Fibroblast of lung (primary cell): ENCODE measurements around the gene VWA3B. TPM values are rescaled to one million over a fixed set of nuclear protein-coding genes. Genes with fewer than 3 reads are reported as not detected.

Source experiments
- DNase-seq, 2 donors: peaks; one replicate each; pipeline versions ENCODE4 v3.0.0 to v3.0.0-alpha.2; 2010; ENCODE audit warnings: low read depth in 2 of 2
- H2AFZ ChIP-seq: 2 replicates; pipeline ENCODE4 v1.5.1; 2012; ENCODE audit warnings: low read length, control low read depth, inconsistent platforms
- H3K27ac ChIP-seq: 2 replicates; pipeline ENCODE4 v1.5.1; 2011; ENCODE audit warnings: low read length, control low read depth; ENCODE audit not compliant: insufficient read depth
- H3K27me3 ChIP-seq: 2 replicates; pipeline ENCODE4 v1.5.1; 2011; ENCODE audit warnings: mild to moderate bottlenecking, low read length; ENCODE audit not compliant: control insufficient read depth, insufficient read depth
- H3K36me3 ChIP-seq: 2 replicates; pipeline ENCODE4 v1.5.1; 2011; ENCODE audit warnings: low read length; ENCODE audit not compliant: control insufficient read depth, insufficient read depth
- H3K4me1 ChIP-seq: 2 replicates; pipeline ENCODE4 v1.5.1; 2011; ENCODE audit warnings: low read length; ENCODE audit not compliant: control insufficient read depth, insufficient read depth; ENCODE audit errors: extremely low read depth
- H3K4me2 ChIP-seq: 2 replicates; pipeline ENCODE4 v1.5.1; 2011; ENCODE audit warnings: low read length, control low read depth; ENCODE audit not compliant: insufficient read depth; ENCODE audit errors: extremely low read depth
- H3K4me3 ChIP-seq, 4 experiments: fragments of 200-600 bp in 1 of 4; sonication (generic) in 1 of 4; replicated peaks in 1 of 4; 2 replicates each; pipeline ENCODE4 v1.5.1; 2011 to 2016; ENCODE audit warnings: low read length in 4 of 4, low read depth in 3 of 4, mild to moderate bottlenecking in 3 of 4, control low read depth in 2 of 4, inconsistent platforms in 1 of 4, mixed read lengths in 1 of 4; ENCODE audit not compliant: insufficient read depth in 1 of 4; ENCODE audit errors: control extremely low read depth in 1 of 4
- H3K79me2 ChIP-seq: 2 replicates; pipeline ENCODE4 v1.5.1; 2012; ENCODE audit warnings: mild to moderate bottlenecking, low read length, inconsistent platforms; ENCODE audit not compliant: control insufficient read depth, insufficient read depth
- H3K9ac ChIP-seq: 2 replicates; pipeline ENCODE4 v1.5.1; 2011; ENCODE audit warnings: mild to moderate bottlenecking, low read length, control low read depth; ENCODE audit not compliant: insufficient read depth
- H3K9me3 ChIP-seq: 2 replicates; pipeline ENCODE4 v1.5.1; 2012; ENCODE audit warnings: low read depth, low read length; ENCODE audit not compliant: control insufficient read depth, insufficient read depth
- H4K20me1 ChIP-seq: 2 replicates; pipeline ENCODE4 v1.5.1; 2011; ENCODE audit warnings: low read length; ENCODE audit not compliant: control insufficient read depth, insufficient read depth; ENCODE audit errors: extremely low read depth
- CTCF ChIP-seq, 2 donors: IDR thresholded peaks in 1 of 2; conservative IDR thresholded peaks in 1 of 2; 1 replicate in 1 of 2; 2 replicates in 1 of 2; pipeline ENCODE4 v1.5.1; 2011 to 2012; ENCODE audit warnings: low read length in 2 of 2, control low read depth in 1 of 2, inconsistent platforms in 1 of 2, low read depth in 1 of 2, mild to moderate bottlenecking in 1 of 2
- EZH2 ChIP-seq: IDR thresholded peaks from 2 replicates; pipeline ENCODE4 v1.5.1; 2012; ENCODE audit warnings: low read length, control low read depth, mild to moderate bottlenecking; ENCODE audit errors: missing control alignments
- polyA plus RNA-seq, 2 donors: library from polyadenylated mRNA; depleted of rRNA in 1 of 2; stranded (reverse) in 1 of 2; unstranded in 1 of 2; fragments of >200 nt; gene quantifications; 2 replicates each; pipeline ENCODE4 v1.2.1, GENCODE V29; 2011 to 2012; ENCODE audit warnings: missing spikeins in 1 of 2
- total RNA-seq: library from RNA; depleted of rRNA; stranded (reverse); fragments of >200 nt; gene quantifications from 2 replicates; pipeline ENCODE4 v1.2.1, GENCODE V29; 2014

The VWA3B gene
- total and polyA plus RNA-seq, 2 donors (not counting 1 experiment from before 2014, with no cell fraction given): 0.17 TPM; not detected in 1

- no peaks in the 10 kb centered on the region for H3K79me2 ChIP-seq
- H3K9me3 ChIP-seq: no peaks in the 10 kb centered on the region
- no peak overlapping the region for H3K4me2 ChIP-seq
Measured at GRCh38 chr2:98310010-98310409, 223.0 kb downstream of the VWA3B start.

GRCh38 chr2:98311090-98311489 is 224.1 kb downstream of the VWA3B start:
- H3K79me2 ChIP-seq: no peaks in the 10 kb centered on the region
- H3K9me3 ChIP-seq: no peaks in the 10 kb centered on the region
- H4K20me1 ChIP-seq: no peaks in the 10 kb centered on the region
- H3K27ac ChIP-seq: no peak overlapping the region
- H3K4me1 ChIP-seq: no peaks in the 10 kb centered on the region
- DNase-seq: no peak
- TF ChIP-seq EZH2: no peak
- TF ChIP-seq CTCF (conservative IDR thresholded peaks at IDR 0.05 in 1 of 2, IDR thresholded peaks at IDR 0.05 in 1 of 2; ENCODE audit: low read depth in 1 of 2, low read length in 2 of 2): no peak
- H3K9ac ChIP-seq: no peak overlapping the region
- no peak overlapping the region for H3K4me3 ChIP-seq
- H3K27me3 ChIP-seq: no peaks in the 10 kb centered on the region
- H3K4me2 ChIP-seq: no peak overlapping the region
- no peak overlapping the region for H2AFZ ChIP-seq
- H3K36me3 ChIP-seq: no peaks in the 10 kb centered on the region

More at GRCh38 chr2:98310010-98310409, 223.0 kb downstream of the VWA3B start:
- H3K9ac ChIP-seq: no peak overlapping the region
- H3K4me1 ChIP-seq: no peaks in the 10 kb centered on the region
- H3K27me3 ChIP-seq: no peaks in the 10 kb centered on the region
- H3K36me3 ChIP-seq: no peaks in the 10 kb centered on the region
- H3K4me3 ChIP-seq: no peak overlapping the region
- DNase-seq: no peak
- H3K27ac ChIP-seq: no peak overlapping the region
- H2AFZ ChIP-seq: no peak overlapping the region
- H4K20me1 ChIP-seq: no peaks in the 10 kb centered on the region
- TF ChIP-seq CTCF (conservative IDR thresholded peaks at IDR 0.05 in 1 of 2, IDR thresholded peaks at IDR 0.05 in 1 of 2; ENCODE audit: low read depth in 1 of 2, low read length in 2 of 2) (no peak), EZH2 (no peak)

GRCh38 chr2:98311771-98312545 is 225.0 kb downstream of the VWA3B start:
- Histone ChIP-seq H3K4me1 (no peaks in the 10 kb centered on the region), H3K36me3 (no peaks in the 10 kb centered on the region)

More at GRCh38 chr2:98311771-98312545, 225.0 kb downstream of the VWA3B start:
- no peak overlapping the region for H2AFZ ChIP-seq
- no peak overlapping the region for H3K27ac ChIP-seq
- TF ChIP-seq CTCF (conservative IDR thresholded peaks at IDR 0.05 in 1 of 2, IDR thresholded peaks at IDR 0.05 in 1 of 2; ENCODE audit: low read depth in 1 of 2, low read length in 2 of 2): no peak
- no peak for TF ChIP-seq EZH2
- no peaks in the 10 kb centered on the region for H4K20me1 ChIP-seq
- no peaks in the 10 kb centered on the region for H3K9me3 ChIP-seq
- H3K4me2 ChIP-seq: no peak overlapping the region
- no peak overlapping the region for H3K9ac ChIP-seq
- H3K27me3 ChIP-seq: no peaks in the 10 kb centered on the region
- H3K4me3 ChIP-seq: no peak overlapping the region
- no peaks in the 10 kb centered on the region for H3K79me2 ChIP-seq
- no peak for DNase-seq
